OCI-LY1 (cell line): ENCODE data around the gene CFAP97D1.

Source experiments
- EZH2 ChIP-seq: fragments of 200-600 bp; sonication (generic), shearing (Covaris generic); IDR thresholded peaks from 2 replicates; pipeline ENCODE4 v1.8.0; 2017; ENCODE audit warnings: borderline replicate concordance, mixed run types, mild to moderate bottlenecking, antibody characterized with exemption, low read length, moderate library complexity, mixed read lengths
- TF ChIP-seq, protein P1 (sequence below): fragments of 200-600 bp; sonication (generic), shearing (Covaris generic); IDR thresholded peaks from 2 replicates; pipeline ENCODE4 v1.5.1; 2017; ENCODE audit warnings: mild to moderate bottlenecking, antibody characterized with exemption, low read length, moderate library complexity, mixed read lengths

DNA sequence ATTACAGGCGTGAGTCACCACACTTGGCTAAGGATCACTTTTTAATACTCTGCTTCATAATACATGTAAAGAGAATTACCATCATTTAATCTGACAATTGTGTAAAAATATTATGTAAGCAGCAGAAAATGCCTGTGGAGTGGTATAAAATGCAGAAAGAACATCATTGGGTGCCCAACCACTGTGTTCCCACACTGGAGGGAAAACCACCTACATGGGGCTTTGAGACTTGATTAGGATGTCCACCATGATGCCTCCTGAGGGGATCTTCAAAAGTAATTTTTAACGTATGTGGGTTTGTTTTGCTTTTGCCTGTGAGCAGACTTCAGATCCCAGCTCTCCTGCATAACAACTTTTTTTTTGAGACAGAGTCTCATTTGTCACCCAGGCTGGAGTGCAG is 18.8 kb downstream of the CFAP97D1 start:
- TF ChIP-seq, protein P1, sequence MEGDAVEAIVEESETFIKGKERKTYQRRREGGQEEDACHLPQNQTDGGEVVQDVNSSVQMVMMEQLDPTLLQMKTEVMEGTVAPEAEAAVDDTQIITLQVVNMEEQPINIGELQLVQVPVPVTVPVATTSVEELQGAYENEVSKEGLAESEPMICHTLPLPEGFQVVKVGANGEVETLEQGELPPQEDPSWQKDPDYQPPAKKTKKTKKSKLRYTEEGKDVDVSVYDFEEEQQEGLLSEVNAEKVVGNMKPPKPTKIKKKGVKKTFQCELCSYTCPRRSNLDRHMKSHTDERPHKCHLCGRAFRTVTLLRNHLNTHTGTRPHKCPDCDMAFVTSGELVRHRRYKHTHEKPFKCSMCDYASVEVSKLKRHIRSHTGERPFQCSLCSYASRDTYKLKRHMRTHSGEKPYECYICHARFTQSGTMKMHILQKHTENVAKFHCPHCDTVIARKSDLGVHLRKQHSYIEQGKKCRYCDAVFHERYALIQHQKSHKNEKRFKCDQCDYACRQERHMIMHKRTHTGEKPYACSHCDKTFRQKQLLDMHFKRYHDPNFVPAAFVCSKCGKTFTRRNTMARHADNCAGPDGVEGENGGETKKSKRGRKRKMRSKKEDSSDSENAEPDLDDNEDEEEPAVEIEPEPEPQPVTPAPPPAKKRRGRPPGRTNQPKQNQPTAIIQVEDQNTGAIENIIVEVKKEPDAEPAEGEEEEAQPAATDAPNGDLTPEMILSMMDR, result no peak
- no peak for TF ChIP-seq EZH2
